Ovary (tissue), 9 donors: Measurements from ENCODE around the gene ACAP2. TPM values are rescaled to one million over a fixed set of nuclear protein-coding genes. Genes with fewer than 3 reads are reported as not detected.

Experiments
- DNase-seq, 5 donors: peaks; one replicate each; pipeline ENCODE4 v3.0.0-alpha.2; 2019 to 2020
- H3K27ac ChIP-seq, 2 donors: fragments of 200-600 bp; one replicate each; pipeline versions ENCODE4 v1.5.1 to v1.8.0; 2019 to 2022
- H3K27me3 ChIP-seq: fragments of 200-600 bp; one replicate; pipeline ENCODE4 v1.8.0; 2022
- H3K36me3 ChIP-seq: fragments of 200-600 bp; sonication (generic); one replicate; pipeline ENCODE4 v1.5.1; 2019
- H3K4me1 ChIP-seq: one replicate; pipeline ENCODE4 v1.8.1; 2013; ENCODE audit warnings: mild to moderate bottlenecking, moderate library complexity; ENCODE audit not compliant: insufficient read depth
- H3K4me3 ChIP-seq: fragments of 200-600 bp; sonication (generic); one replicate; pipeline ENCODE4 v1.5.1; 2017
- H3K9me3 ChIP-seq, 2 donors: fragments of 200-600 bp in 1 of 2; sonication (generic) in 1 of 2; one replicate each; pipeline versions ENCODE4 v1.5.1 to v1.8.1; 2013 to 2019; ENCODE audit warnings: mild to moderate bottlenecking in 1 of 2, moderate library complexity in 1 of 2
- EP300 ChIP-seq: sonication (generic); formaldehyde crosslinking; IDR thresholded peaks from one replicate; pipeline ENCODE4 v1.6.1; 2017; ENCODE audit warnings: antibody characterized with exemption
- POLR2A ChIP-seq: fragments of 450-650 bp; IDR thresholded peaks from one replicate; pipeline ENCODE4 v1.6.1; 2017; ENCODE audit warnings: antibody characterized with exemption, mild to moderate bottlenecking, moderate library complexity
- WGBS, 3 donors: extraction: QIAGEN DNeasy Blood & Tissue Kit in 1 of 3; methylation state at CpG; one replicate each; pipeline versions ENCODE4 v1.1.5 to v1.1.7; 2013 to 2017; 5-methylcytosine and 5-hydroxymethylcytosine counted together
- intact Hi-C, 4 donors: fragments of 100-400 bp; cut with DNase I; formaldehyde crosslinking; loops; one replicate each; pipeline versions ENCODE4 v1.11.0 to v1.15.1; 2022 to 2023
- polyA plus RNA-seq, 2 donors: library from polyadenylated mRNA; stranded (reverse); fragments of 200-250 nt in 1 of 2; fragments of 350-450 nt in 1 of 2; fragmentation: Illumina TruSeq in 1 of 2; extraction: RNeasy Lipid Tissue Mini Kit (QIAGEN cat#74804) in 1 of 2; gene quantifications; one replicate each; pipeline ENCODE4 v1.2.3, GENCODE V29; 2013 to 2014
- total RNA-seq, 7 donors: library from RNA; depleted of rRNA in 2 of 7; stranded (reverse); fragments of >200 nt in 2 of 7; fragmentation: NEBNext Ultra II Directional in 3 of 7; extraction: Animal tissue kit (Norgen Biotek cat#: 25700) in 3 of 7; gene quantifications; one replicate each; pipeline versions ENCODE4 v1.1.0 to v1.2.4, GENCODE V29; 2016 to 2023
- TF ChIP-seq, protein P1 (sequence below), 3 donors: fragments of 450-650 bp in 2 of 3; fragments of 200-600 bp in 1 of 3; IDR thresholded peaks; one replicate each; pipeline versions ENCODE4 v1.5.1 to v1.8.0; 2016 to 2022; ENCODE audit warnings: antibody characterized with exemption in 3 of 3, mild to moderate bottlenecking in 1 of 3
- donor health status: DM: no; HTN: no; CAD: no; lungs with moderate emphysema.
- donor health status: DM: no; HTN: no; CAD: no.
- donor health status: Bipolar disorder and iron deficiency.
- donor health status: DM: yes; HTN: yes; CAD: no.
- donor health status: DM: no; HTN: no; CAD: no.
- donor health status: DM: yes; HTN: yes; CAD: no.

ACAP2 gene
- total and polyA plus RNA-seq, 9 donors: 15.1 to 66.8 (median 49.4) TPM

DNA sequence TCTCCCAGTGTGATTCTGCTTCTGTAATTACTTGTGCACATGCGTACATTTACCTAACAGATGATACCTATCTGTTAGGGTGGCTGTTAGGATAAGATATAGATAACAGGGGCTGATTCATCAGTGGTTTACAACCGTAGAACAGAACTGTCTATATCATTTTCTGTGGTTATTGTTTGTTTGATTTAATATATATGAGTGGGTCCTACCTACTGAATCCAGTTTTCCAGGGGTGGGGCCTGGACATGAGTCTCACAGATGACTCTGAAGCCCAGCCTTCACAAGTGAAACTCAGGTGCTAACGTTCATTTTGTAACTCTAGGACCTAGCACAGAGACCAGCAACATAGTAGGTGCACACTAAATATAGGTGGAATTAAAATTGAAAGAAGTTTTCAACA, 10.4 kb upstream of the ACAP2 start:
- Histone ChIP-seq H3K4me3 (no peak overlapping the region), H3K36me3 (no peaks in the 10 kb centered on the region)
- WGBS, 3 donors: 90 to 94% (median 92%) methylated on average over 3 of the region's 3 CpGs

GRCh38 chr3:195451373-195452015, 8.7 kb upstream of the ACAP2 start:
- Histone ChIP-seq H3K9me3 (no peaks in the 10 kb centered on the region), H3K4me1 (peaks cover 7% of the 10 kb centered on the region), H3K27me3 (no peaks in the 10 kb centered on the region), H3K4me3 (no peak overlapping the region), H3K27ac (peak overlapping the region in 1 of 2 donors; percentile 74), H3K36me3 (no peaks in the 10 kb centered on the region)
- 93 to 96% (median 94%) methylated on average over 6 of the region's 6 CpGs for WGBS, 3 donors
- no peak for DNase-seq
- TF ChIP-seq EP300 (no peak), POLR2A (no peak)
- TF ChIP-seq, protein P1, sequence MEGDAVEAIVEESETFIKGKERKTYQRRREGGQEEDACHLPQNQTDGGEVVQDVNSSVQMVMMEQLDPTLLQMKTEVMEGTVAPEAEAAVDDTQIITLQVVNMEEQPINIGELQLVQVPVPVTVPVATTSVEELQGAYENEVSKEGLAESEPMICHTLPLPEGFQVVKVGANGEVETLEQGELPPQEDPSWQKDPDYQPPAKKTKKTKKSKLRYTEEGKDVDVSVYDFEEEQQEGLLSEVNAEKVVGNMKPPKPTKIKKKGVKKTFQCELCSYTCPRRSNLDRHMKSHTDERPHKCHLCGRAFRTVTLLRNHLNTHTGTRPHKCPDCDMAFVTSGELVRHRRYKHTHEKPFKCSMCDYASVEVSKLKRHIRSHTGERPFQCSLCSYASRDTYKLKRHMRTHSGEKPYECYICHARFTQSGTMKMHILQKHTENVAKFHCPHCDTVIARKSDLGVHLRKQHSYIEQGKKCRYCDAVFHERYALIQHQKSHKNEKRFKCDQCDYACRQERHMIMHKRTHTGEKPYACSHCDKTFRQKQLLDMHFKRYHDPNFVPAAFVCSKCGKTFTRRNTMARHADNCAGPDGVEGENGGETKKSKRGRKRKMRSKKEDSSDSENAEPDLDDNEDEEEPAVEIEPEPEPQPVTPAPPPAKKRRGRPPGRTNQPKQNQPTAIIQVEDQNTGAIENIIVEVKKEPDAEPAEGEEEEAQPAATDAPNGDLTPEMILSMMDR (IDR thresholded peaks at IDR 0.05): no peak
- intact Hi-C loops: loop anchor here in 1 of 4 donors (10.0 kb wide), 1 partner anchor 73 kb away; no protein-coding TSS in a partner anchor

More for the DNA sequence above, 10.4 kb upstream of the ACAP2 start:
- Histone ChIP-seq H3K27ac (no peak overlapping the region), H3K4me1 (peaks cover 9% of the 10 kb centered on the region), H3K9me3 (no peaks in the 10 kb centered on the region), H3K27me3 (no peaks in the 10 kb centered on the region)
- intact Hi-C loops: loop anchor here in 1 of 4 donors (10.0 kb wide), 1 partner anchor 72 kb away; no protein-coding TSS in a partner anchor
- no peak for DNase-seq
- TF ChIP-seq, protein P1 (IDR thresholded peaks at IDR 0.05): no peak
- TF ChIP-seq POLR2A (no peak), EP300 (no peak)

DNA sequence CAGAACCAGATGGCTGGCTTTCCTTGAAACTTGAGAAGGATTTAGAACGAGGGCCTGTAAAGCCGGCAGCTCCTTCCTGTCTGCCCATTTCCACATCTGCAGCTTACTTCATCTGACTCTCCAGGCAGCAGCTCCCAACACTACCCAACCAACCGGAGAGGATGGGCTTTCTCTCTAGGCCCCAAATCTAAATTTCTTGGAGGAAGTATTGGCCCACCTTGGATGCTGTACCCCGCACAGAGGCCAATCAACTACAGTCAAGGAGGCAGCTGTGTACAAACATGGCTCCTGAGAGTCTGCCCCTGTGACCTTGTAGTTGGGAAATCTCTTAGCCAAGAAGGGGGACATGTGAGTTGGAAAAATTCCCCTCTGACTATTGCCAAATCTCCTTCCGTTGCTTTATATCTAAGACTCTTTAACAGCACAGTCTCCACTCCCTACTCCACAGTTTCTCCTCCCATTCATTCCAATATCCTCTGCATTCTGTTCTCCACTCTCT, 8.0 kb upstream of the ACAP2 start:
- DNase-seq: peak; percentile 48 to 78 (median 52)
- intact Hi-C loops: loop anchor here in 1 of 4 donors (10.0 kb wide), 1 partner anchor 74 kb away; no protein-coding TSS in a partner anchor
- TF ChIP-seq POLR2A (no peak), EP300 (no peak)
- TF ChIP-seq, protein P1 (IDR thresholded peaks at IDR 0.05): no peak
- H3K27ac ChIP-seq: peak overlapping the region in 1 of 2 donors; percentile 74
- H3K9me3 ChIP-seq: no peaks in the 10 kb centered on the region
- H3K4me1 ChIP-seq: peaks cover 7% of the 10 kb centered on the region
- no peaks in the 10 kb centered on the region for H3K27me3 ChIP-seq
- H3K36me3 ChIP-seq: no peaks in the 10 kb centered on the region
- H3K4me3 ChIP-seq: no peak overlapping the region
- WGBS, 3 donors: 11 to 18% (median 12%) methylated on average over 5 of the region's 5 CpGs

GRCh38 chr3:195448205-195448875, 5.5 kb upstream of the ACAP2 start:
- DNase-seq: no peak
- Histone ChIP-seq H3K36me3 (no peaks in the 10 kb centered on the region), H3K4me1 (peaks cover 7% of the 10 kb centered on the region), H3K9me3 (no peaks in the 10 kb centered on the region), H3K4me3 (no peak overlapping the region), H3K27ac (no peak overlapping the region), H3K27me3 (no peaks in the 10 kb centered on the region)
- 90 to 97% (median 95%) methylated on average over 11 to 12 of the region's 12 CpGs for WGBS, 3 donors
- TF ChIP-seq POLR2A (no peak), EP300 (no peak)
- TF ChIP-seq, protein P1 (IDR thresholded peaks at IDR 0.05): no peak
- intact Hi-C loops: loop anchor here in 1 of 4 donors (10.0 kb wide), 1 partner anchor 76 kb away; no protein-coding TSS in a partner anchor
